ENCODE data around the gene PRKAG2. TPM values are rescaled to one million over a fixed set of nuclear protein-coding genes. Genes with fewer than 3 reads are reported as not detected.

PRKAG2 gene
- total and polyA plus RNA-seq, 12 donors: 3.8 to 17.3 (median 10.9) TPM

DNA sequence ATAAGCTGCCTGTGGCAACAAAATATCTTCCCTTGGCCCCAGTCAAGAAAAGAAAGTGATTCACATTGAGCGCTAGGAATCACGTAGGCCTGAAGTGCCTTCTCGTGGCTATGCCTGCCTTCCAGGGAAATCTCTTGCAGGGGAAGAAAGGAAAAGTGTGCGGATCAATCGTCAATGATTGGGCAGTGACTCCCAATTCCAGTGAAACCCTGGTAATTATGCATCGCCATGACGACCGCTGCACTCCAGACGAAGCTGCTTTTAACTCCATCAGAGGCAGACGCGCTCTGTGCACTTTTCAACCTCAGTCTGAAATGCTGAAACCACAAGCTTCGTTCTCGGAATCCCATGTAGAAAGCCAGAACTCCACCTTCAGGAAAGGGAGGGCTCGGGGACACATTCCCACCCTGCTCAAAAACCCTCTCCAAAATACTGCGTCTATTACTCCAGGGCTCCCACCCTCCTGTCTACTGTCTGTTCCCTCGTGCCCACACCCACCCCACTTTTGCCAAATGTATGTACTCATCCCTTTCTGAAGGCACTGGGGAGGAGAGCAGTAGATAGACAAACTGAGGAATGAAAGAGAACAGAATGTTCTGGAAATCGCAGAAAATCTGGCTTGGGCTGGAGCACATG lies 24.2 kb upstream of the PRKAG2 start:
- Histone ChIP-seq H3K27me3 (no peaks in the 10 kb centered on the region), H3K36me3 (replicated peaks in 1 of 2) (no peaks in the 10 kb centered on the region), H3K27ac (no peak overlapping the region), H3K4me1 (replicated peaks in 1 of 2) (no peaks in the 10 kb centered on the region), H3K9me3 (replicated peaks in 1 of 3) (no peaks in the 10 kb centered on the region), H3K4me3 (no peak overlapping the region)
- intact Hi-C loops (cut with DNase I): no loop called here
- DNase-seq: no peak
- WGBS, 4 donors: 63 to 75% (median 71%) methylated on average over 17 of the region's 17 CpGs
- TF ChIP-seq CTCF (IDR thresholded peaks at IDR 0.05): no peak
- TF ChIP-seq POLR2A (IDR thresholded peaks at IDR 0.05): no peak

DNA sequence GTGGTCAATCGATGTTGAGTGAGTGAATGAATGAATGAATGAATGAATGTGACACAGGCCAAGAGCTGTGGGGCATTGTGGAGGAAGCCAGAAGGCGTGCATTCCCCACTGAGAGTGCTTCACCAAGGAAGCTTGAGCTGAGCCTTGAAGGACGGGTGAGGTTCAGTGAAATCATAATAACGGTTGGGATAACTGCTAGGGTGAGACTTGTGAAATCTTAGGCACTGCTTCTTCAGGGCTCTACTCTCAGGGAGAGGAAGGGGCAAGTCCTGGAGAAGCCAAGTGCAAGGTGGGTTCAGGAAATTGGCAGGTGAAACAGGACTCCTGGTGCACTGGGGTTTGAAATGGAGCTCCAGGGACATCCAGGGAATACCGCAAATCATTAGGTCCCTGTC lies 23.7 kb upstream of the PRKAG2 start:
- H3K27ac ChIP-seq: no peak overlapping the region
- no peaks in the 10 kb centered on the region for H3K36me3 ChIP-seq (replicated peaks in 1 of 2)
- intact Hi-C loops (cut with DNase I): no loop called here
- 58 to 76% (median 71%) methylated on average over 5 of the region's 5 CpGs for WGBS, 4 donors
- no peaks in the 10 kb centered on the region for H3K4me1 ChIP-seq (replicated peaks in 1 of 2)
- no peaks in the 10 kb centered on the region for H3K9me3 ChIP-seq (replicated peaks in 1 of 3)
- no peaks in the 10 kb centered on the region for H3K27me3 ChIP-seq
- no peak overlapping the region for H3K4me3 ChIP-seq
- DNase-seq: no peak
- TF ChIP-seq POLR2A (IDR thresholded peaks at IDR 0.05) (no peak), CTCF (IDR thresholded peaks at IDR 0.05) (no peak)

- H3K27ac ChIP-seq: no peak overlapping the region
- H3K4me1 ChIP-seq (replicated peaks in 1 of 2): no peaks in the 10 kb centered on the region
- 84 to 85% (median 84%) methylated on average over 18 of the region's 18 CpGs for WGBS, 4 donors
- no peaks in the 10 kb centered on the region for H3K36me3 ChIP-seq (replicated peaks in 1 of 2)
- intact Hi-C loops (cut with DNase I): no loop called here
- no peak for TF ChIP-seq POLR2A (IDR thresholded peaks at IDR 0.05)
- H3K27me3 ChIP-seq: no peaks in the 10 kb centered on the region
- no peak overlapping the region for H3K4me3 ChIP-seq
- no peak for DNase-seq
- H3K9me3 ChIP-seq (replicated peaks in 1 of 3): no peaks in the 10 kb centered on the region
Measured at GRCh38 chr7:151899513-151900360, 22.8 kb upstream of the PRKAG2 start.

DNA sequence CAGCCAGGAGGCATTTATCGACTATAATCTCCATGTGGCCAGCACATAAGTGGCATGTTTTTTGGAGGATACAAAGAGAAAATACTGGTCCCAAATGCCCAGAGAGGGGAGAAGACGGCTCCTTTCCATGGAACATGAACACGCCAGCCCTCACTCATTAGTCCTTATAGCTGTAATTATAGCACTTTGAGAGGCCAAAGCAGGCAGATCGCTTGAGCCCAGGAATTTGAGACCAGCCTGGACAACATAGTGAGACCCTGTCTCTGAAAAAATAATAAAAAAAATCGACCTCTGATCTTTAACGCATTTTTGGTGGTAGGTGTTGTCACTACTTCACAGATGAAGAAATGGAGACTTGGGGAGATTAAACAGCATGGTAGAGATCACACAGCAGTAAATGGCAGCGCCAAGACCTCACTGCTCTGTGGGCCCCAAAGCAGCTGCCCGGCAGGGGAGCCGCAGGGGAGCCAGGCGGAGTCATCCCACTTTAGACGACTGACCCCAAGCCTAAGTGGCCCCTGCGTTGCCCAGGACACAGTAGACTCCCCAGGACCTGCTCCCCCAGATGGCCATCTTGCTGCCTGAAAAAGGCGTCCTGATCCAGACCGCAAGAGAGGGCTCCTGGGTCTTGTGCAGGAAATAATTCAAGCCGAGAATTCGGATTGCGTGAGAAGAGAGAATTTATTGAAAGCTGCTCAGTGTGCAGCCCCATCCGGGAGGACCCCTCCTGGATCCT lies 21.2 kb upstream of the PRKAG2 start:
- Histone ChIP-seq H3K9me3 (replicated peaks in 1 of 3) (no peaks in the 10 kb centered on the region), H3K27ac (no peak overlapping the region), H3K4me1 (replicated peaks in 1 of 2) (no peaks in the 10 kb centered on the region), H3K4me3 (no peak overlapping the region), H3K36me3 (replicated peaks in 1 of 2) (no peaks in the 10 kb centered on the region), H3K27me3 (no peaks in the 10 kb centered on the region)
- intact Hi-C loops (cut with DNase I): no loop called here
- 77 to 86% (median 81%) methylated on average over 16 to 18 of the region's 18 CpGs for WGBS, 4 donors
- no peak for TF ChIP-seq CTCF (IDR thresholded peaks at IDR 0.05)
- no peak for TF ChIP-seq POLR2A (IDR thresholded peaks at IDR 0.05)
- peak in 2 of 7 donors; percentile 0 to 30 for DNase-seq
